ENCODE data around the gene UBR2.
"Not testable (repeated sequence)": the region's sequence is repeated elsewhere in the genome, so short reads cannot be mapped to it uniquely, and the experiment has no call there.

Gene UBR2

GRCh38 chr6:42694586-42694985 lies 130.8 kb downstream of the UBR2 start:
- DNase-seq, result no peak

GRCh38 chr6:42696526-42697267 lies 132.9 kb downstream of the UBR2 start:
- no peak for DNase-seq

- DNase-seq, result no peak
Observed at GRCh38 chr6:42697268-42697655, 133.4 kb downstream of the UBR2 start.

- DNase-seq, result no peak
Observed at GRCh38 chr6:42698217-42698616, 134.4 kb downstream of the UBR2 start.

- DNase-seq, result no peak
Observed at GRCh38 chr6:42702200-42702599, 138.4 kb downstream of the UBR2 start.

GRCh38 chr6:42702786-42703185 lies 139.0 kb downstream of the UBR2 start:
- not testable (repeated sequence) for DNase-seq

GRCh38 chr6:42704251-42704936 lies 140.6 kb downstream of the UBR2 start:
- DNase-seq, result no peak

- no peak for DNase-seq
Observed at GRCh38 chr6:42704937-42705374, 141.1 kb downstream of the UBR2 start.

GRCh38 chr6:42707595-42707994 lies 143.8 kb downstream of the UBR2 start:
- DNase-seq, result no peak

GRCh38 chr6:42708096-42708495 lies 144.3 kb downstream of the UBR2 start:
- no peak for DNase-seq

- DNase-seq, result no peak
Observed at GRCh38 chr6:42709871-42710270, 146.0 kb downstream of the UBR2 start.

- no peak for DNase-seq
Observed at GRCh38 chr6:42710316-42710715, 146.5 kb downstream of the UBR2 start.

GRCh38 chr6:42711930-42712329 lies 148.1 kb downstream of the UBR2 start:
- DNase-seq, result no peak

GRCh38 chr6:42714098-42714761 lies 150.4 kb downstream of the UBR2 start:
- no peak for DNase-seq

GRCh38 chr6:42715871-42716270 lies 152.0 kb downstream of the UBR2 start:
- no peak for DNase-seq

GRCh38 chr6:42720739-42721138 lies 156.9 kb downstream of the UBR2 start:
- DNase-seq, result no peak

GRCh38 chr6:42722497-42722896 lies 158.7 kb downstream of the UBR2 start, which contains the start of gene PRPH2:
TSS of gene PRPH2 (minus strand) at chr6:42722597. CDS start at chr6:42722334, 263 bp downstream.
- no peak for DNase-seq

GRCh38 chr6:42724825-42725224 lies 161.0 kb downstream of the UBR2 start:
- DNase-seq, result no peak

- DNase-seq, result no peak
Observed at GRCh38 chr6:42726026-42726425, 162.2 kb downstream of the UBR2 start.

GRCh38 chr6:42726485-42727086 lies 162.8 kb downstream of the UBR2 start:
- peak; percentile 77 for DNase-seq

GRCh38 chr6:42727087-42727611 lies 163.3 kb downstream of the UBR2 start:
- DNase-seq, result peak; percentile 77

- DNase-seq, result no peak
Observed at GRCh38 chr6:42727627-42728026, 163.8 kb downstream of the UBR2 start.

GRCh38 chr6:42729731-42730130 lies 165.9 kb downstream of the UBR2 start:
- no peak for DNase-seq

Measured in activated CD8-positive, alpha-beta memory T cell treated with anti-CD3 and anti-CD28 coated beads for 24 hours (primary cell).